ENCODE results near the gene ATP13A4. TPM values are rescaled to one million over a fixed set of nuclear protein-coding genes. Genes with fewer than 3 reads are reported as not detected.

The ATP13A4 gene
- total RNA-seq, 1 experiment from 2014 or later, result 0.22 TPM

DNA sequence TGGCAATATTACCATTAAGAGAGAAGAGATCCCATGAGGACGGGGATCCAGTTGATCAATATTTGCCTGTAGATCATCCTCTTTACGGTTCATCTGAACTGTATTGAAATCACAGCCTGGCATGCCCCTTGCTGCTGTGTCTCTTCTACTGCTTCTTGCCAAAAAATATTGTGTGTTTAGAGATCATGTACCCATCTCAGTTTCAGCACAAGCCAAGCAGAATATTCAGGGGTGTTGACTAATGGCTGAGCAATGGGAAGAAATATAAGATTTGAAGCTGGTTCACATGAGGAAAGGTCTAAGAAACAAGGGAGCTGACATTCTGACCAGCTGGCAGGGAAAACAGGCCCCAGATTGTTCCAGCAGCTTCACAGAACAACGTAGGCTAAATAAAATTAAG is 197.4 kb downstream of the ATP13A4 start:
- Histone ChIP-seq H3K27me3 (ENCODE audit: insufficient read depth, low read depth) (peaks cover 73% of the 10 kb centered on the region), H3K9me2 (ENCODE audit: insufficient read depth) (no peaks in the 10 kb centered on the region), H3K36me3 (ENCODE audit: low read depth) (no peaks in the 10 kb centered on the region), H3K4me3 (no peak overlapping the region), H4K20me1 (ENCODE audit: insufficient read depth) (no peaks in the 10 kb centered on the region), H3K79me2 (ENCODE audit: low read depth) (no peaks in the 10 kb centered on the region), H3K4me1 (replicated peaks; ENCODE audit: insufficient read depth) (no peaks in the 10 kb centered on the region), H2AFZ (no peak overlapping the region), H3K9me3 (ENCODE audit: insufficient read depth, low read depth) (no peaks in the 10 kb centered on the region), H3K4me2 (no peak overlapping the region), H3F3A (ENCODE audit: insufficient read depth, low read depth) (no peaks in the 10 kb centered on the region), H3K27ac (no peak overlapping the region)
- intact Hi-C loops (cut with micrococcal nuclease; ENCODE audit: unreplicated experiment), result no loop called here
- CTCF ChIA-PET, result no interaction called here
- POLR2A ChIA-PET (ENCODE audit: unreplicated experiment), result no interaction called here
- no TSS peak for BruUV-seq (replicated peaks)
- no peak for DNase-seq
- TF ChIP-seq EZH2 (IDR thresholded peaks at IDR 0.05; ENCODE audit: low read depth), result no peak

DNA sequence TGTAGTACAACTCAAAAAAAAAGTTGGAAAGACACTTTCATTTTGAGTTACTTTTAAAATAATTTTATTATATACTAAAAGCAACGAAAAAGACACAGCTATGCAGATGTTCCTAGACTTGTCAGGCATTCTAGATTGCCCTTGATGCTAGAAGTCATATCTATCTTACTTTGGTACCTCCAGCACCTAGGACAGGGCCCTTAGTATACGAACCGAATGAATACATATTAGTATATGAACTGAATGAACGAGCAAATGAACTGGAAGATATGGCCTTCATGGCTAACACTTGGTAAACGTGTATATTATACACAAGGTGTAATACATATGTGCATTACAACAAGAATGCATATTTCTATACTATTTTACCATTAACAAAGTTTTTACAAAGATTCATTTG is 200.3 kb downstream of the ATP13A4 start:
- no peaks in the 10 kb centered on the region for H3K4me1 ChIP-seq (replicated peaks; ENCODE audit: insufficient read depth)
- CTCF ChIA-PET, result no interaction called here
- H3K9me2 ChIP-seq (ENCODE audit: insufficient read depth), result no peaks in the 10 kb centered on the region
- H3K9me3 ChIP-seq (ENCODE audit: insufficient read depth, low read depth), result no peaks in the 10 kb centered on the region
- H3F3A ChIP-seq (ENCODE audit: insufficient read depth, low read depth), result no peaks in the 10 kb centered on the region
- no peak overlapping the region for H3K27ac ChIP-seq
- no TSS peak for BruUV-seq (replicated peaks)
- no peak overlapping the region for H3K4me2 ChIP-seq
- no peaks in the 10 kb centered on the region for H3K36me3 ChIP-seq (ENCODE audit: low read depth)
- no peaks in the 10 kb centered on the region for H4K20me1 ChIP-seq (ENCODE audit: insufficient read depth)
- no peak for DNase-seq
- no peak overlapping the region for H2AFZ ChIP-seq
- POLR2A ChIA-PET (ENCODE audit: unreplicated experiment), result interaction anchor here (0.6 kb wide), 1 partner anchor 1053 kb away, joined by 5 read pairs; no protein-coding TSS in a partner anchor
- H3K79me2 ChIP-seq (ENCODE audit: low read depth), result no peaks in the 10 kb centered on the region
- TF ChIP-seq, protein P1, sequence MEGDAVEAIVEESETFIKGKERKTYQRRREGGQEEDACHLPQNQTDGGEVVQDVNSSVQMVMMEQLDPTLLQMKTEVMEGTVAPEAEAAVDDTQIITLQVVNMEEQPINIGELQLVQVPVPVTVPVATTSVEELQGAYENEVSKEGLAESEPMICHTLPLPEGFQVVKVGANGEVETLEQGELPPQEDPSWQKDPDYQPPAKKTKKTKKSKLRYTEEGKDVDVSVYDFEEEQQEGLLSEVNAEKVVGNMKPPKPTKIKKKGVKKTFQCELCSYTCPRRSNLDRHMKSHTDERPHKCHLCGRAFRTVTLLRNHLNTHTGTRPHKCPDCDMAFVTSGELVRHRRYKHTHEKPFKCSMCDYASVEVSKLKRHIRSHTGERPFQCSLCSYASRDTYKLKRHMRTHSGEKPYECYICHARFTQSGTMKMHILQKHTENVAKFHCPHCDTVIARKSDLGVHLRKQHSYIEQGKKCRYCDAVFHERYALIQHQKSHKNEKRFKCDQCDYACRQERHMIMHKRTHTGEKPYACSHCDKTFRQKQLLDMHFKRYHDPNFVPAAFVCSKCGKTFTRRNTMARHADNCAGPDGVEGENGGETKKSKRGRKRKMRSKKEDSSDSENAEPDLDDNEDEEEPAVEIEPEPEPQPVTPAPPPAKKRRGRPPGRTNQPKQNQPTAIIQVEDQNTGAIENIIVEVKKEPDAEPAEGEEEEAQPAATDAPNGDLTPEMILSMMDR (conservative IDR thresholded peaks at IDR 0.05), result no peak
- TF ChIP-seq EZH2 (IDR thresholded peaks at IDR 0.05; ENCODE audit: low read depth), result no peak
- peaks cover 53% of the 10 kb centered on the region for H3K27me3 ChIP-seq (ENCODE audit: insufficient read depth, low read depth)
- H3K4me3 ChIP-seq, result no peak overlapping the region
- intact Hi-C loops (cut with micrococcal nuclease; ENCODE audit: unreplicated experiment), result no loop called here

Other genes with a start within 250 kb of the ATP13A4 start
- not detected in 2 replicates for gene ATP13A5, start 176.1 kb downstream of the ATP13A4 start, total RNA-seq (2021)
- 105 and 120 TPM in 2 replicates for gene OPA1, start 38.3 kb upstream of the ATP13A4 start, total RNA-seq (2021)

Measured in PC-9 (cell line).